ENCODE data around the gene NPRL2. TPM values are rescaled to one million over a fixed set of nuclear protein-coding genes. Genes with fewer than 3 reads are reported as not detected.

Gene NPRL2
- total and polyA plus RNA-seq, 2 of the 13 experiments (the other 11 are each of a cell fraction or from before 2014, with no cell fraction given): 30.6 to 51.4 TPM

GRCh38 chr3:50299929-50300680 is 50.5 kb downstream of the NPRL2 start (continued):
- TF ChIP-seq, protein P1, sequence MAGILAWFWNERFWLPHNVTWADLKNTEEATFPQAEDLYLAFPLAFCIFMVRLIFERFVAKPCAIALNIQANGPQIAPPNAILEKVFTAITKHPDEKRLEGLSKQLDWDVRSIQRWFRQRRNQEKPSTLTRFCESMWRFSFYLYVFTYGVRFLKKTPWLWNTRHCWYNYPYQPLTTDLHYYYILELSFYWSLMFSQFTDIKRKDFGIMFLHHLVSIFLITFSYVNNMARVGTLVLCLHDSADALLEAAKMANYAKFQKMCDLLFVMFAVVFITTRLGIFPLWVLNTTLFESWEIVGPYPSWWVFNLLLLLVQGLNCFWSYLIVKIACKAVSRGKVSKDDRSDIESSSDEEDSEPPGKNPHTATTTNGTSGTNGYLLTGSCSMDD (CRISPR knock-in tag; IDR thresholded peaks at IDR 0.05): no peak
- no peak for TF ChIP-seq ZFP36 (IDR thresholded peaks at IDR 0.05; ENCODE audit: borderline replicate concordance, low read depth, low read length, partially characterized antibody)
- TF ChIP-seq, protein P2, sequence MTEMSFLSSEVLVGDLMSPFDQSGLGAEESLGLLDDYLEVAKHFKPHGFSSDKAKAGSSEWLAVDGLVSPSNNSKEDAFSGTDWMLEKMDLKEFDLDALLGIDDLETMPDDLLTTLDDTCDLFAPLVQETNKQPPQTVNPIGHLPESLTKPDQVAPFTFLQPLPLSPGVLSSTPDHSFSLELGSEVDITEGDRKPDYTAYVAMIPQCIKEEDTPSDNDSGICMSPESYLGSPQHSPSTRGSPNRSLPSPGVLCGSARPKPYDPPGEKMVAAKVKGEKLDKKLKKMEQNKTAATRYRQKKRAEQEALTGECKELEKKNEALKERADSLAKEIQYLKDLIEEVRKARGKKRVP (CRISPR knock-in tag; IDR thresholded peaks at IDR 0.05): no peak
- TF ChIP-seq ZFP82 (CRISPR knock-in tag; IDR thresholded peaks at IDR 0.05; ENCODE audit: borderline replicate concordance): no peak
- no peak for TF ChIP-seq HOXD1 (CRISPR knock-in tag; IDR thresholded peaks at IDR 0.05)
- no peak for TF ChIP-seq XRCC5 (optimal IDR thresholded peaks at IDR 0.05; ENCODE audit: low read length)
- TF ChIP-seq, protein P3, sequence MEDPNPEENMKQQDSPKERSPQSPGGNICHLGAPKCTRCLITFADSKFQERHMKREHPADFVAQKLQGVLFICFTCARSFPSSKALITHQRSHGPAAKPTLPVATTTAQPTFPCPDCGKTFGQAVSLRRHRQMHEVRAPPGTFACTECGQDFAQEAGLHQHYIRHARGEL (CRISPR knock-in tag; IDR thresholded peaks at IDR 0.05): no peak
- no peak for TF ChIP-seq ZNF333 (CRISPR knock-in tag; IDR thresholded peaks at IDR 0.05; ENCODE audit: borderline replicate concordance)
- TF ChIP-seq, protein P4, sequence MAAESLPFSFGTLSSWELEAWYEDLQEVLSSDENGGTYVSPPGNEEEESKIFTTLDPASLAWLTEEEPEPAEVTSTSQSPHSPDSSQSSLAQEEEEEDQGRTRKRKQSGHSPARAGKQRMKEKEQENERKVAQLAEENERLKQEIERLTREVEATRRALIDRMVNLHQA (CRISPR knock-in tag; IDR thresholded peaks at IDR 0.05): no peak
- no peak for TF ChIP-seq ZSCAN9 (CRISPR knock-in tag; IDR thresholded peaks at IDR 0.05; ENCODE audit: borderline replicate concordance)
- no peak for TF ChIP-seq SIN3A (IDR thresholded peaks at IDR 0.05; ENCODE audit: borderline replicate concordance, low read depth, low read length)
- TF ChIP-seq BCL3 (CRISPR knock-in tag; IDR thresholded peaks at IDR 0.05): no peak
- TF ChIP-seq RCOR2 (CRISPR knock-in tag; IDR thresholded peaks at IDR 0.05): no peak
- no peak for TF ChIP-seq RARG (CRISPR knock-in tag; IDR thresholded peaks at IDR 0.05; ENCODE audit: low read depth)
- TF ChIP-seq ZNF567 (CRISPR knock-in tag; IDR thresholded peaks at IDR 0.05; ENCODE audit: borderline replicate concordance): no peak
- TF ChIP-seq, protein P5, sequence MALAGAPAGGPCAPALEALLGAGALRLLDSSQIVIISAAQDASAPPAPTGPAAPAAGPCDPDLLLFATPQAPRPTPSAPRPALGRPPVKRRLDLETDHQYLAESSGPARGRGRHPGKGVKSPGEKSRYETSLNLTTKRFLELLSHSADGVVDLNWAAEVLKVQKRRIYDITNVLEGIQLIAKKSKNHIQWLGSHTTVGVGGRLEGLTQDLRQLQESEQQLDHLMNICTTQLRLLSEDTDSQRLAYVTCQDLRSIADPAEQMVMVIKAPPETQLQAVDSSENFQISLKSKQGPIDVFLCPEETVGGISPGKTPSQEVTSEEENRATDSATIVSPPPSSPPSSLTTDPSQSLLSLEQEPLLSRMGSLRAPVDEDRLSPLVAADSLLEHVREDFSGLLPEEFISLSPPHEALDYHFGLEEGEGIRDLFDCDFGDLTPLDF (CRISPR knock-in tag; IDR thresholded peaks at IDR 0.05): no peak

All from HepG2 (cell line).